Esophagus (tissue), 2 donors: ENCODE results near the gene SBSN. TPM values are rescaled to one million over a fixed set of nuclear protein-coding genes. Genes with fewer than 3 reads are reported as not detected.

Experiments
- H3K27ac ChIP-seq, 2 donors: one replicate each; pipeline ENCODE4 v1.5.1; 2013; ENCODE audit warnings: low read depth in 2 of 2, mild to moderate bottlenecking in 2 of 2, inconsistent platforms in 1 of 2, low read length in 1 of 2, moderate library complexity in 1 of 2
- H3K27me3 ChIP-seq, 2 donors: one replicate each; pipeline ENCODE4 v1.6.1; 2013; ENCODE audit warnings: low read length in 2 of 2, control low read depth in 1 of 2, mild to moderate bottlenecking in 1 of 2; ENCODE audit not compliant: insufficient read depth in 2 of 2, control insufficient read depth in 1 of 2
- H3K36me3 ChIP-seq, 2 donors: one replicate each; pipeline ENCODE4 v1.6.1; 2013; ENCODE audit warnings: low read length in 1 of 2; ENCODE audit not compliant: control insufficient read depth in 2 of 2, insufficient read depth in 2 of 2
- H3K4me1 ChIP-seq, 2 donors: one replicate each; pipeline ENCODE4 v1.6.1; 2013; ENCODE audit warnings: low read length in 1 of 2; ENCODE audit not compliant: control insufficient read depth in 2 of 2, insufficient read depth in 2 of 2
- H3K4me3 ChIP-seq, 2 donors: one replicate each; pipeline ENCODE4 v1.5.1; 2013; ENCODE audit warnings: low read length in 2 of 2, mild to moderate bottlenecking in 2 of 2, low read depth in 1 of 2, moderate library complexity in 1 of 2
- H3K9me3 ChIP-seq, 2 donors: one replicate each; pipeline ENCODE4 v1.6.1; 2013; ENCODE audit warnings: mild to moderate bottlenecking in 2 of 2, low read depth in 1 of 2, low read length in 1 of 2, moderate library complexity in 1 of 2; ENCODE audit not compliant: control insufficient read depth in 2 of 2, insufficient read depth in 1 of 2
- WGBS, 2 donors: extraction: QIAGEN DNeasy Blood & Tissue Kit; methylation state at CpG; one replicate each; pipeline ENCODE4 v1.1.7; 2013; 5-methylcytosine and 5-hydroxymethylcytosine counted together
- polyA plus RNA-seq, 2 donors: library from polyadenylated mRNA; stranded (reverse); fragments of 200-250 nt; gene quantifications; one replicate each; pipeline ENCODE4 v1.2.3, GENCODE V29; 2013
- donor health status: healthy with polysubstance abuse.
- donor health status: Bipolar disorder and iron deficiency.

Gene SBSN
- polyA plus RNA-seq, 2 donors: 453 to 1,191 TPM

DNA sequence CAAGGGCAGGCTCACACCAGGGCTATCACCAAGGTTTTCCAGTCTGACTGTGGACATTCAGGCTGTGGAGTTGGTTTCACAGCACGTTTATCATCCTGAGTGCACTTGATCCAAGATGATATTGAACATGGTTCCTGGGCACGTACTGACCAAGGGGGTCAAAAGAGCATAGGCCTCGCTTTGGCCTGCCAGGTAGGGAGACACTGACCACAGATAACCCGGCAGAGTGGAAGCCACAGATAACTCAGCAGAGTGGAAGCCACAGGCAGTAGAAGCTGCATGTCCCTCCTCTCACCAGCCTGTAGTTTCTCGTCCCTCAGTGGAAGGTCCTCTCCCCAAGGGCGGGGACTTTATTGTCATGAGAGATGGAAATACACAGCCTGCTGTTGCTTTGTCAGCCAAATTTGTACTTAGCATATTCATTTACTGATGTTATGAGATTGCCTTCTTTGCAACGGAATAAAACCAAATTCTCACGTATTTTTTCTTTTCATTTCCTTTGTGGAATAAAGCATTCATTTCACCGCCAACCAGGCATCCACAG is 29.1 kb downstream of the SBSN start:
- Histone ChIP-seq H3K9me3 (no peaks in the 10 kb centered on the region), H3K4me3 (no peak overlapping the region), H3K27ac (no peak overlapping the region), H3K36me3 (peaks cover 0 to 3% of the 10 kb centered on the region in 2 donors), H3K27me3 (no peaks in the 10 kb centered on the region), H3K4me1 (peaks cover 2 to 3% of the 10 kb centered on the region in 2 donors)
- 75 to 81% methylated on average over 9 of the region's 9 CpGs for WGBS, 2 donors

DNA sequence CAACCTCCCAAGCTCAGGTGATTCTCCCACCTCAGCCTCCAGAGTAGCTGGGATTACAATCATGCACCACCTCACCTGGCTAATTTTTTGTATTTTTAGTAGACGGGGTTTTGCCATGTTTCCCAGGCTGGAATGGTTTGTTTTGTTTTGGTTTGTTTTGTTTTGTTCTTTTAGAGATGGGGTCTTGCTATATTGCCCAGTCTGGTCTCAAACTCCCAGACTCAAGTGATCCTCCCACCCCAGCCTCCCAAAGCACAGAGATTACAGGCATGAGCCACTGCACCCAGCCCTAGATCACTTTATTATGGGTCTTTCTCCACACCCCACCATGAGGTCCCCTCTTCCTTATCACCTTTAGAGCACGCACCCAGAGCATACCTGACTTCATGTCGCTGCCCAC is 29.9 kb downstream of the SBSN start:
- Histone ChIP-seq H3K27ac (no peak overlapping the region), H3K36me3 (peaks cover 0 to 3% of the 10 kb centered on the region in 2 donors), H3K27me3 (no peaks in the 10 kb centered on the region), H3K4me3 (no peak overlapping the region), H3K9me3 (no peaks in the 10 kb centered on the region), H3K4me1 (peaks cover 2 to 5% of the 10 kb centered on the region in 2 donors)
- 80 to 85% methylated on average over 3 of the region's 3 CpGs for WGBS, 2 donors

DNA sequence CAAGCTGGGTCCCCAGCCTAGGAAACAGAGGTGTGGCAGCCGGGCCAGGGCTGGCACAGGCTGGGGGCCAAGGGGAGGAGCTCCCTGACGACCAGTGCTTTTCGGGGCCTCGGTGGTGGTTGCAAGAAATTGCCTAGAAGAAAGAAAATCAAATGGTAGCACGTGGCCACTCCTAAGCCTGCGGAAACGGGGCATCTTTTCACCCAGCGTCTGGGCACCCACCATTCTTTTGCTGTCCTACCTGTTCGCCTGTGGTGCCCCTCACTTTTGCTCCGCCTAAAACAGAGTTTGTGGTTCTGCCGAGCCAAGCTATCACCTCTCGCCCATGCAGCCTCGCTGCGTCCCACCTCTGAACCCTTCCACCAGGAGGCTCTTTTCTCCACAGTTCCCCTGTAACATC is 30.7 kb downstream of the SBSN start:
- peaks cover 0 to 2% of the 10 kb centered on the region in 2 donors for H3K27me3 ChIP-seq
- no peak overlapping the region for H3K27ac ChIP-seq
- no peaks in the 10 kb centered on the region for H3K9me3 ChIP-seq
- peaks cover 2 to 5% of the 10 kb centered on the region in 2 donors for H3K4me1 ChIP-seq
- peaks cover 0 to 3% of the 10 kb centered on the region in 2 donors for H3K36me3 ChIP-seq
- WGBS, 2 donors: 70 to 71% methylated on average over 14 of the region's 14 CpGs
- H3K4me3 ChIP-seq: no peak overlapping the region

DNA sequence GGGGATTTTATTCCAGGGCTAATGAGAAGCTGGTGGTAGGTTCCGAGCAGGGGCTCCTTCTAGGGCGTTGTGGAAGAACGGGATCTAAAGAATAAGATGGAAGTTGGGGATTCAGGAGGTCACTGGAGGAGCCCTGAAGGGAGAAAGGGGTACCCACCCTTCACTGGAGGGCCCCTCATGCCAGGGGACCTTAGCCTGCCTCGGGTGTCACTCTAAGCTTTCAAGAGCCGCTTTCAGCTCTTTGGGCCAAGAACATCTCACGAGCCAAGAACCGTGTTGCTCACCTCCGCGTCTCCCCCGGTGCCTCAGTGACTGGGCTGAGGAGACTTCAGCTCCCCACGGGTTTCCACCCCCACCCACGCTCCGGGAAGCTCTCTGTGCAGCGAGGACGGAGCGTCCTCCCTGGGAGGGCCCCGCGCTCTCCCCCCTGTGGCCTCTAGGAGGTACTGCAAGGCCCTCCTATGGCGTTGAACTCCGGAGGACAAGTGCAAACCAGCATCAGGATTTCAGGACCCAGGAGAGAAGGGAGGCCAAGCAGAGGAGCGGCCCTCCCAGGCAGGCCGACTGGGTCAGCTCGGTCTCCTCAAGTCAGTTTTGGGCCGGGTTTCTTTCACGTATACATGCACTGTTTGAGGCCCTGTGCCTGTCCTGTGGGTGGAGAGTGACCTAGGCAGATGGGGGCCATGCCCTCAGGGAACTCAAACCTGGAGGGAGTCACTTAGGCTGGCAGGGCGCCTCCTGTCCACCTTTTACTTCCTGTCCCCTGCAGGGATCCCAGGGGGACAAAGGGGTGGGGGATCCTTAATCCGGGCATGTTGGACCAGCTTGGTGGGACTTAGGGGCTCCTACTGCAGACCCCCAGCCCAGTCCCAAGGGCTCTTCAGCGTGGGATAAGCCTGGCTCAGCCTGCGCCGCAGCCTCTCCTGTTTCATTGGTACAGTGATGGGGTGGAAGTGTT is 32.7 kb downstream of the SBSN start:
- WGBS, 2 donors: 25% methylated on average over 30 of the region's 30 CpGs
- Histone ChIP-seq H3K27ac (peak overlapping the region in 1 of 2 donors; percentile 60), H3K9me3 (no peaks in the 10 kb centered on the region), H3K4me3 (no peak overlapping the region), H3K36me3 (no peaks in the 10 kb centered on the region), H3K27me3 (peaks cover 0 to 2% of the 10 kb centered on the region in 2 donors), H3K4me1 (peaks cover 2 to 5% of the 10 kb centered on the region in 2 donors)

DNA sequence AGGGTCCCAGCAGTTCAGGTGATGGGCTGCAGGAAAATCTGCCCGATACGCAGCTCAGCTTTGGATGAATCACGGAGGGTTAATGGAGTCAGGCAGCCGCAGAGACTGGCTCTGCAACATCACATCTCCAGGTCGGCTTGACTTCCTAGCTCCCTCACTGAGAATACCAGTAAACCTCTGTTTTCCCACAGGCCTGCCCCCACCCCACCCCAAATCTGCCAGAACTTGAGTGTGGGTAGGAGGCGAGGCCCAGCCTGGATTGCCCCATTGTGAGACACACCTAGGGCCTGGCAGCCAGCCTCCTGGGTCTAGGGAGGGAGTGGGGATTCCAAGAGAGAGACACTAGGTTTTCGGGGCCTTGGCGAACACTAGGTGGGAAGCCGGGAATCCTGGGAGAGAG is 34.1 kb downstream of the SBSN start:
- H3K4me1 ChIP-seq: peaks cover 2 to 5% of the 10 kb centered on the region in 2 donors
- WGBS, 2 donors: 63 to 70% methylated on average over 9 of the region's 9 CpGs
- H3K27ac ChIP-seq: peak overlapping the region; percentile 25 to 45

DNA sequence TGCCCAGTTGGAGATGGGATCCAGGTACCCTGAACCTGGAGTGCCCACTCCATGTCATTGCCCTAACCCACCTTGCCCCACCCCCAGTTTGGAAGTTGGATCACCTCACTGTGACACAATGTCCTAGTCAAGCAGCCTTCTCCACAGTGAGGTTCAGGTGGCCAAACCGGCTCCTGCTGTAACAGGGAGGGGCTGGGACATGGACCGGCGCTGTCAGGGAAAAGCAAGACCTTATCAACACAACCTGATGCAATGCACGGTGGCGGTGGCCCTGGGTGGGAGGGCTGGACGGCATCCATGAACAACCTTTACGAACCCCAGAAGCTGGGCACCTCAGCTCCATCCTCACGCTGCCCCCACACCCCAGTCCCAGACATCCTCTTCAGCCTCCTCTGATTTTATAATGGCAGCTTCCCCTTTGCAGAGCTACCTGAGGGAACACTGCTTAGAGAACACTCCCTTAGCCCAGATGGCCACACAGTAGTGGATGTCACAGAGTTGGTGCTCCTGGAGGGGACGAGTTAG is 36.2 kb downstream of the SBSN start:
- peaks cover 0 to 2% of the 10 kb centered on the region in 2 donors for H3K27me3 ChIP-seq
- no peaks in the 10 kb centered on the region for H3K9me3 ChIP-seq
- peaks cover 2 to 5% of the 10 kb centered on the region in 2 donors for H3K4me1 ChIP-seq
- 76 to 77% methylated on average over 9 of the region's 9 CpGs for WGBS, 2 donors
- H3K36me3 ChIP-seq: no peaks in the 10 kb centered on the region
- H3K27ac ChIP-seq: peak overlapping the region in 1 of 2 donors; percentile 62
- H3K4me3 ChIP-seq: no peak overlapping the region

More for the DNA sequence above, 34.1 kb downstream of the SBSN start:
- H3K4me3 ChIP-seq: no peak overlapping the region
- no peaks in the 10 kb centered on the region for H3K36me3 ChIP-seq
- peaks cover 0 to 2% of the 10 kb centered on the region in 2 donors for H3K27me3 ChIP-seq
- no peaks in the 10 kb centered on the region for H3K9me3 ChIP-seq

DNA sequence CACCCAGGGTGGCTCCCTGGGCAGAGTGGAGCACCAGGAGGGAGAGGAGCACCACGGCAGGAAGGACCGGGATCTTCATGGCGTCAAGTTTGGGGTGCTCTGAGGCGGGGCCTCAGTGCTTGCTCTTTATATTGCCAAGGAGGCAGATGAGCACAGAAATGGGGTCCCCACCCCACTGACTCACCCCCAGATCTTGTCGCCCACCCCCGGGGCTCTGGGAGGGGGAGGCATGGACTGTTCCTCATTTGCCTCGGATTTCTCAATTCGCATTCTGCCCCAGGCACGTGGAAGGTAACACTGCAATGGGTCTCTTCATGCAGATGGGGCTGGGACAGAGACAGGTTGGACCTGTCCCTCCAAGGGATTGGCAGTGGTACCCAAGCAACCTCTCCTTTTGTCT is 37.7 kb downstream of the SBSN start, which contains the start of gene KRTDAP:
TSS of gene KRTDAP (minus strand) at position 101 of the 400 bp plus-strand sequence. CDS start at position 79, 22 bp downstream.
- Histone ChIP-seq H3K4me3 (no peak within 1 kb of the TSS), H3K27me3 (peaks cover 0 to 2% of the 10 kb centered on the region in 2 donors), H3K9me3 (no peaks in the 10 kb centered on the region), H3K4me1 (peaks cover 2 to 5% of the 10 kb centered on the region in 2 donors), H3K36me3 (no peaks in the 10 kb centered on the region), H3K27ac (no peak within 1 kb of the TSS)
- 65 to 76% methylated on average over 9 of the region's 9 CpGs for WGBS, 2 donors

DNA sequence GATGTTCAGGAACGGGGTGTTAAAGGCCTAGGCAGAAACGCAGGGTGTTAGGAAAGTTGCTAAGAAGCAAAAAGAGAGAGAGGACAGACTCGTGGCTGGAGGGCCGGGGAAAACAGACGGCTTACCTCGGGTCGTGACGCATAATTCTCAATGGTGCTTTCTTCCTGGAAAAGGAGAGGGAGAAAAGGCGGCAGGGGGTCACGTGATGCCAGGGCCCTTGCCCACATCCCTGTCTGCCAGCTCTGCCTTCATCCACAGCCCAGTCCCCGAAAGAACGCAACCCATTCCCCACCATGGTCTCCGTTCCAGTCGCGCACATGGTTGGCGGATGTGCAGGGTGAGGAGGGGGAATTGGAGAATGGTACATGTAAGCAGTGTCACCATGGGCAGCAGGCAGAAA is 39.4 kb downstream of the SBSN start:
- peaks cover 0 to 2% of the 10 kb centered on the region in 2 donors for H3K27me3 ChIP-seq

DNA sequence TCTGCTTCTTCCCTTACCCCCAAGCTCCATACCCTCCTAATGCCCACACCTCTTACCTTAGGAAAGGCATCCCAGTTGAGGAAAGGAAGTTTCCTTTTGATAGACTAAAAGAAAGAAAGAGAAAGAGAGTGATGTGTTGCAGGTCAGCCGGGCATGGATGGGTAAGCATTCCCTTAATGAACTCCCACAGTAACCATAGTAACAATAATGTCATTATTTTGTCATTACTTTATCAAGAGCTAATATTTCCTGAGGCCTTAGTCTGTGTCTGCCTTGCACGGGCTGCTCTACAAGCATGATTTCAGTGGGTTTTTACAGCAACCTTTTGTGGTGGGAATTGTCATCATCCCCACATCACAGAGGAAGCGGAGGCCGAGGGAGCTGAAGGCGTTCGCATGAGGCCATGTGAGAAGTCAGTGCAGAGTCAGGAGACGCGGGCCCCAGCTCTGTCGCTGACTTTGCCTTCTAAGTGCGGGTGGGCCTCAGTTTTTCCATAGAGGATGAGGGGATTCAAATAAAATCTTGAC is 40.4 kb downstream of the SBSN start:
- no peaks in the 10 kb centered on the region for H3K36me3 ChIP-seq
- peaks cover 0 to 1% of the 10 kb centered on the region in 2 donors for H3K27me3 ChIP-seq
- 86 to 88% methylated on average over 10 of the region's 10 CpGs for WGBS, 2 donors
- no peaks in the 10 kb centered on the region for H3K4me1 ChIP-seq
- no peak overlapping the region for H3K27ac ChIP-seq
- H3K9me3 ChIP-seq: no peaks in the 10 kb centered on the region
- H3K4me3 ChIP-seq: no peak overlapping the region

More for the DNA sequence above, 39.4 kb downstream of the SBSN start:
- 84 to 91% methylated on average over 16 of the region's 16 CpGs for WGBS, 2 donors
- Histone ChIP-seq H3K27ac (no peak overlapping the region), H3K4me1 (peaks cover 0 to under 1% of the 10 kb centered on the region in 2 donors), H3K36me3 (no peaks in the 10 kb centered on the region), H3K4me3 (no peak overlapping the region), H3K9me3 (no peaks in the 10 kb centered on the region)
